GM20000 (cell line): ENCODE results near the gene MMP2.

Experiments used
- DNase-seq: peaks from one replicate; pipeline ENCODE4 v3.0.0; 2012; ENCODE audit warnings: low spot score
- CTCF ChIP-seq: IDR thresholded peaks from 2 replicates; pipeline ENCODE4 v1.5.1; 2012; ENCODE audit warnings: mild to moderate bottlenecking, control low read depth; ENCODE audit errors: extremely low read depth, missing control alignments

Gene MMP2

GRCh38 chr16:55521792-55522191 lies 42.8 kb downstream of the MMP2 start:
- no peak for DNase-seq

GRCh38 chr16:55526441-55526840 lies 47.4 kb downstream of the MMP2 start:
- DNase-seq: no peak
- no peak for TF ChIP-seq CTCF

More at GRCh38 chr16:55521792-55522191, 42.8 kb downstream of the MMP2 start:
- TF ChIP-seq CTCF: no peak

DNA sequence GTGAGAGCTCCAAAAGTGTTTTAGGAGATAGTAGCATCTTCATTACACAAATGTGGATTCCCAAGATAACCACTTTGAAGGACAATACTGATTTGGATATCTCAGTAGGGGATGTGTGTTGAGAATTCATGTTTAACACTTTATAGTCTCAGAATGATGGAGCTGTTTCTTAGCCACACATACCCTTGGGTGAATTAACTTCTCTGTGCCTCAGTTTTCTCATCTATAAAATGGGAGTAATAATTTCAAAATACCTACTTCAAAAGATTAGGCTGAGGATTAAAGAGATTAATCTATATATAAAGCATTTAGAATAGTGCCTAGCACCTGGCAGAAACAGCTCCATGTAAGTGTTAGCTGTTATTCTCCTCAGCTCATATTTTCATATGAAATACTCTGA lies 48.9 kb downstream of the MMP2 start:
- TF ChIP-seq CTCF: no peak
- no peak for DNase-seq

DNA sequence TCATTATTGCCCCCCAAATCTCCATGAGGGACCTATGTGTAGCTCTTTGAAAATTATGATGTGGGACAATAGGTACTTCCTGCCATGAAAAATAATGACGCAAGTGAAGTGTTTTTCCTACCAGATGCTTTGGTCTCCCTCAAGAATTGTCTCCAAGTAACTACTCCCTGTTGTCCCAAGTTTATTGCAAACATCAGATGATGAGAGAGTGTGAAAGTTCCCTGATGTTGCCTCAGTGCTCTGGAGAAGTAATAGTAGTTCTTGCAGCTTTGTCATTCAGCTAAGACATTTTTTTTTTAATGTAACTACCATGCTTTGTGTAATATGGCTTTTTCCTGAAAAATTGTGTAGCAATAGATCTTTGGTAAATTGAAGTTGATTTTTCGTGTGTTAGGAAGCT lies 50.0 kb downstream of the MMP2 start:
- no peak for TF ChIP-seq CTCF
- DNase-seq: no peak

GRCh38 chr16:55530316-55530856 lies 51.4 kb downstream of the MMP2 start:
- no peak for TF ChIP-seq CTCF
- no peak for DNase-seq

GRCh38 chr16:55532227-55532626 lies 53.2 kb downstream of the MMP2 start:
- TF ChIP-seq CTCF: no peak
- no peak for DNase-seq

DNA sequence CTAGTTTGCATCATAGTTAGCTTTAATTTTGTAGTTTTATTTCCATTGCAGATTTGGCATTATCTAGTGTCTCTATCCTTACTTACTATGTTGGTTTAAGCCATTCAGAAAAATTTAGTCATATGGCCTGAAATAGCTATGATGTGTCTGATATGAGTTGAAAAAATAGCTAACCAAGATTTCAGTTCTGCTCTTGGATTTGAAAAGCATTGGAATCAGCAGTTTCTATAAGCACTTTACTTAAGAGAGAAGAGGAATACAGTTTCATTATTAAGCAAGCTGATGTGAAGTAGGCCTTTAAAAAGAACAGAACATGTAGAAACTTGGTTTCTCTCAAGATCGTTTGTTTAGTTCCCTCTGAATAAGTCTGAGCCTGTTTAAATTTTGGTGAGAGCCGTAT lies 55.8 kb downstream of the MMP2 start:
- no peak for DNase-seq
- no peak for TF ChIP-seq CTCF
